Naive B cell (primary cell): ENCODE results near the gene TAOK1. TPM values are rescaled to one million over a fixed set of nuclear protein-coding genes. Genes with fewer than 3 reads are reported as not detected.

Experiments used
- ATAC-seq, 2 donors: fragments of 150-1000 bp; cut with Tn5 transposase; 2 replicates each; pipeline ENCODE4 v1.10.0; 2021; ENCODE audit warnings: low read depth in 2 of 2, mild to moderate bottlenecking in 2 of 2, moderate library complexity in 2 of 2
- DNase-seq: peaks from one replicate; pipeline ENCODE4 v3.0.0; 2022
- H3K27ac Mint-ChIP-seq, 6 donors: one replicate each; pipeline ENCODE4 v1.8.0; 2020 to 2022; ENCODE audit warnings: mild to moderate bottlenecking in 6 of 6, mixed read lengths in 6 of 6, moderate library complexity in 5 of 6, inconsistent platforms in 2 of 6
- H3K27me3 Mint-ChIP-seq, 3 donors: one replicate each; pipeline ENCODE4 v1.8.0; 2021 to 2022; ENCODE audit warnings: mixed read lengths in 3 of 3, mild to moderate bottlenecking in 1 of 3
- H3K36me3 Mint-ChIP-seq, 2 donors: one replicate each; pipeline ENCODE4 v1.8.0; 2020 to 2022; ENCODE audit warnings: mixed read lengths in 2 of 2, inconsistent platforms in 1 of 2, mild to moderate bottlenecking in 1 of 2
- H3K4me1 Mint-ChIP-seq, 3 donors: one replicate each; pipeline ENCODE4 v1.8.0; 2020 to 2022; ENCODE audit warnings: mixed read lengths in 3 of 3, inconsistent platforms in 1 of 3, mild to moderate bottlenecking in 1 of 3, moderate library complexity in 1 of 3
- H3K4me3 Mint-ChIP-seq, 8 donors: one replicate each; pipeline ENCODE4 v1.8.0; 2020 to 2022; ENCODE audit warnings: mild to moderate bottlenecking in 8 of 8, mixed read lengths in 8 of 8, moderate library complexity in 8 of 8, inconsistent platforms in 2 of 8
- H3K9me3 Mint-ChIP-seq, 7 donors: one replicate each; pipeline ENCODE4 v1.8.0; 2020 to 2022; ENCODE audit warnings: mixed read lengths in 7 of 7, mild to moderate bottlenecking in 5 of 7, inconsistent platforms in 2 of 7, moderate library complexity in 1 of 7
- polyA plus RNA-seq, 6 donors: library from polyadenylated mRNA; unstranded; fragments of 300-500 nt; fragmentation: Illumina TruSeq; gene quantifications; one replicate each; pipeline ENCODE4 v1.2.3, GENCODE V29; 2021; ENCODE audit warnings: low read depth in 6 of 6

Gene TAOK1
- polyA plus RNA-seq, 6 donors from 2014 or later: 0.06 to 6.9 (median 3.8) TPM

DNA sequence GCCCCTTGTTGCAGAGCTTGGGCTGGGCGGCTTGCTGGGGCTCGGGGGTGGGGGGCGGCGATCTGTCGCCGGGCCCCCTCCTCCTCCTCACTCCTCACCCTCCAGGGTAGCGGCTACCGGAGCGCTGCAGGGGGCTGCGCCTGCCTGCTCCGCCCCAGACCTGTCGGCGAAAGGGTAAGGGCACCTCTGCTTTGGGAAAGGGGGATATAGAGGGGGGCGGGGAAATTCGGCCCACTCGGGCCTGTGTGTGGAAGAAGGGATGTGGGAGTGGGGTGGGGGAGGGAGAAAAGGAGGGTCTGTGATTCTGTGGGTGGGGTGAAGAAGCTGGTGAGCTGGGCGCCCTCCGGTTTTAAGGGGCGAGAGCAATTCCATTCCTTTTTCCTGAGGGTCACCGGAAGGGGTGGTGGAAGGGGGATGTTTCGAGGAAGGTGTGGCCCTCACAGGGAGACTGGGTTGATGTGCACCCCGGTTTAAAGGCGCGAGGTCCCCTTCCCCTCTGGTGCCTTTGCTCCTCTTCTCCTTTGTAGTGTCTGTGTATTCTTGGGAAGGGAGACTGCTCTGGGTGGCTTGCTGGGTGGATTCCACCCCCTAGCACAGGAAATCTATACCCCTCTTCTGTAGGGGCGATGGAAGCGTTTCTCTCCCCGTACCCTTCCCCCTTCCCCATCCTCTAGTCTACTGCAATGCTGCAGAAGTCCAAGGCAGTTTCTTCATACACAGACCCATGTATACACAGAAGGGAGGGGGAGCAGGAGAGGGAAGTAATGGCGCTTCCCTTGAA is 878 bp downstream of the TAOK1 start:
- no peak for DNase-seq
- Mint-ChIP-seq H3K9me3 (no peaks in the 10 kb centered on the region), H3K36me3 (no peaks in the 10 kb centered on the region), H3K27ac (peak overlapping the region; percentile 91 to 97 (median 96)), H3K4me1 (peaks cover 28 to 50% (median 46%) of the 10 kb centered on the region in 3 donors), H3K4me3 (peak overlapping the region; percentile 88 to 99 (median 95)), H3K27me3 (no peaks in the 10 kb centered on the region)
- no peak for ATAC-seq

DNA sequence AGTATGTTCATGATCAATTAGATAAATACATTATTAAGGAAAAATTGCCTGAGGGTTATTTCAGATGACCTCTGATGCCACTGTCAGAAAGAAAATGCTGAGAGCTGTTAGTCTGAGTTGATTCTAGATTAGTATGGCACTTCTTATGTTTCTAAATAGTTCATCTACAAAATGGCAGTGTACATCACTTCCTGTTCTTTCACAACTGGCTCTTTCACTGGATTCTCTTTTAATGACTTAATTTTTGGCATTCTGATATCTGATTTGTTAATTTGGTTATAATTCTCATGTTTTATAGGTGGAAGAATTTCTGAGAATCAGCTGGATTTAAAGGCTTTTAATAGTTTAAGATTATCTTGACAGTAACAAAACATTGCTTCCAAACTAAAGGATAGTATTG is 3.3 kb downstream of the TAOK1 start:
- no peaks in the 10 kb centered on the region for H3K36me3 Mint-ChIP-seq
- DNase-seq (no peak), ATAC-seq (no peak)
- no peaks in the 10 kb centered on the region for H3K9me3 Mint-ChIP-seq
- no peaks in the 10 kb centered on the region for H3K27me3 Mint-ChIP-seq
- peaks cover 28 to 60% (median 55%) of the 10 kb centered on the region in 3 donors for H3K4me1 Mint-ChIP-seq
- H3K27ac Mint-ChIP-seq: peak overlapping the region in 1 of 6 donors; percentile 13
- H3K4me3 Mint-ChIP-seq: peak overlapping the region in 3 of 8 donors; percentile 24 to 91 (median 66)

DNA sequence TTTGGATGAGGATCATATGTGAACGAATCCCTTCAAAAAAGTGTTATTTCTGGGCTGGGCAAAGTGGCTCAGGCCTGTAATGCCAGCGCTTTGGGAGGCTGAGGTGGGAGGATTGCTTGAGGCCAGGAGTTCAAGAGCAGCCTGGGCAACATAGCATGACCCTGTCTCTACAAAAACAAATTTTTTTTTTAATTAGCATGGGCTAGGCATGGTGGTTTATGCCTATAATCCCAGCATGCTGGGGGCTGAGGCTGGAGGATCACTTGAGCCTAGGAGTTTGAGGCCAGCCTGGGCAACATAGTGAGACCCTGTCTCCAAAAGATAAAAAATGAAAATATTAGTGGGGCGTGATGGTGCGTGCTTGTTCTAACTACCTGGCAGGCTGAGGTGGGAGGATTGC is 4.6 kb downstream of the TAOK1 start:
- no peaks in the 10 kb centered on the region for H3K9me3 Mint-ChIP-seq
- H3K27me3 Mint-ChIP-seq: no peaks in the 10 kb centered on the region
- peak overlapping the region in 2 of 6 donors; percentile 7 to 39 for H3K27ac Mint-ChIP-seq
- H3K36me3 Mint-ChIP-seq: no peaks in the 10 kb centered on the region
- no peak for ATAC-seq
- H3K4me3 Mint-ChIP-seq: peak overlapping the region in 1 of 8 donors; percentile 64
- H3K4me1 Mint-ChIP-seq: peaks cover 25 to 55% (median 54%) of the 10 kb centered on the region in 3 donors
- DNase-seq: no peak

DNA sequence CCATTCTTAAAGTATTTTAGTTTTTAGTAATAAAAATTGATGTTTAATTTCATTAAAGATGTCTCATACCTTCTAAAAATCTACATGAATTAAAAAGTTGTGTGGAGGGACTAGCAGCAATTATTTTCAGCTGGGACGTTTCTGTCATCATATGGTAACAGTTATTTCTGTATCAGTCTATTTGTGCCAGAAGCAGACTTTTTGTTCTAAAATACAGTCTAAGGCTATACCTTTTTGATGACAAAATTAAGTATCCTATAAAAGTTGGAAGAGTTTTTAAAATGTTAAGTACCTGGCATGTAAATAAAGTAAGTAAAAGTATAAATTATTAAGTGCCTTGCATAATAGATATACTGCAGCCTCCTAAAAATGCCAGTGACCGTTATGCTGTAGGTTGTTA is 5.9 kb downstream of the TAOK1 start:
- no peak for DNase-seq
- H3K27me3 Mint-ChIP-seq: no peaks in the 10 kb centered on the region
- peaks cover 5 to 6% of the 10 kb centered on the region in 2 donors for H3K36me3 Mint-ChIP-seq
- ATAC-seq: no peak
- no peaks in the 10 kb centered on the region for H3K9me3 Mint-ChIP-seq
- no peak overlapping the region for H3K4me3 Mint-ChIP-seq
- H3K27ac Mint-ChIP-seq: no peak overlapping the region
- H3K4me1 Mint-ChIP-seq: peaks cover 24 to 56% (median 51%) of the 10 kb centered on the region in 3 donors

DNA sequence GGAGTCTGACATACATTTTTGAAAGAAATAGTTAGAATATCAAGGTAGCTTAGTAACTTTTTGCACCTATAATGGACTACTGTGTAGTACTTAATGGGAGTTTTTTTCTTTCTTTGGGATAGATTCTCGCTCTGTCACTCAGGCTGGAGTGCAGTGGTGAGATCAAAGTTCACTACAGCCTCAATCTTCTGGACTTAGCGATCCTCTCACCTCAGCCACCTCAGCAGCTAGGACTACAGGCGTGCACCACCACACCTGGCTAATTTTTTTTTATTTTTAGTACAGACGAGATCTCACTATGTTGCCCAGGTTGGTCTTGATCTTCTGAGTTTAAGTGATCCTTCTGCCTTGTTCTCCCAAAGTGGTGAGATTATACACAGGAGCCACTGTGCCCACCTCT is 9.5 kb downstream of the TAOK1 start:
- Mint-ChIP-seq H3K4me1 (peaks cover 16 to 42% (median 32%) of the 10 kb centered on the region in 3 donors), H3K27me3 (no peaks in the 10 kb centered on the region), H3K36me3 (peaks cover 9 to 13% of the 10 kb centered on the region in 2 donors), H3K27ac (no peak overlapping the region), H3K9me3 (no peaks in the 10 kb centered on the region), H3K4me3 (no peak overlapping the region)
- DNase-seq (no peak), ATAC-seq (no peak)

DNA sequence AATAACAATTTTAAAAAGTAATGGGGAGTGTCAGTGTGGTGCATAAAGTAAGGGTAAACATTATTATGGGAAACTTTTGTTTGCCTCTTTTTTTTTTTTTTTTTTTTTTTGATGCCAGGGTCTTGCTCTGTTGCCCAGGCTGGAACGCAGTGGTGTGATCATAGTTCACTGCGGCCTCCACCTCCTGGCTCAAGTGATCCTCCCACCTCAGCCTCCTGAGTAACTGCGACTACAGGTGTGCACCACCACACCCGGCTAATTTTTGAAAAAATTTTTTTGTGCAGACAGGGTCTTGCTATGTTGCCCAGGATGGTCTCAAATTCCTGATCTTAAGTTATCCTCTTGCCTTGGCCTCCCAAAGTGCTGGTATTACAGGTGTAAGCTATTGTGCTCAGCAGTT is 10.7 kb downstream of the TAOK1 start:
- Mint-ChIP-seq H3K4me3 (no peak overlapping the region), H3K27me3 (no peaks in the 10 kb centered on the region), H3K9me3 (no peaks in the 10 kb centered on the region), H3K27ac (peak overlapping the region in 1 of 6 donors; percentile 43), H3K36me3 (peaks cover 9 to 13% of the 10 kb centered on the region in 2 donors), H3K4me1 (peaks cover 16 to 37% (median 25%) of the 10 kb centered on the region in 3 donors)
- no peak for DNase-seq
- ATAC-seq: no peak

DNA sequence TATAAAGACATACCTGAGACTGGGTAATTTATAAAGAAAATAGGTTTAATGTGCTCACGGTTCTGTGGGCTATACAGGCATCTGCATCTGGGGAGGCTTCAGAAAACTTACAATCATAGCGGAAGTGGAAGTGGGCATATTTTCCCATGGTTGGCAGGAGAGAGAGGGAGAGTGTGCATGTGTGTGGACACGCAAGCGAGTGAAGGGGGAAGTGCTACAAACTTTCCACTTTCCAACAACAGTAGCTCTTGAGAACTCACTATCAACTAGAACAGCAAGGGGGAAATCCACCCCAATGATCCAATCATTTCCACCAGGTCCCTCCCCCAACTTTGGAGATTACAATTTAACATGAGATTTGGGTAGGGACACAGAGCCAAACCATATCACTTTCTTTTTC is 11.1 kb downstream of the TAOK1 start:
- ATAC-seq (no peak), DNase-seq (no peak)
- Mint-ChIP-seq H3K27ac (peak overlapping the region in 2 of 6 donors; percentile 31 to 73), H3K4me3 (no peak overlapping the region), H3K27me3 (no peaks in the 10 kb centered on the region), H3K36me3 (peaks cover 9 to 13% of the 10 kb centered on the region in 2 donors), H3K9me3 (no peaks in the 10 kb centered on the region), H3K4me1 (peaks cover 16 to 37% (median 25%) of the 10 kb centered on the region in 3 donors)

DNA sequence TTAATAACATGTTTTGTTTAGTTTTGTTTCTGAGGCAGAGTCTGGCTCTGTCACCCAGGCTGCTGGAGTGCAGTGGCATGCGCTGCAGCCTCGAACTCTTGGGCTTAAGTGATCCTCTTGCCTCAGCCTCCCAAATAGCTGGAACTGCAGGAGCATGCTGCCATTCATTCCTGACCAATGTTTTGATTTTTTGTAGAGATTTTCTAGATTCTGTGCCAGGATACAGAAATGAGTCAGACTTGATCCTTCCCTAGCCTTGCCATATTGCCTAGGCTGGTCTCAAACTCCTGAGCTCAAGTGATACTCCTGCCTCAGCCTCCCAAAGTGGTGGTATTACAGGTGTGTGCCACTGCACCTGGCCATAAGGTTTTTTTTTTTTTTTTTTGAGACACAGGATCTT is 17.7 kb downstream of the TAOK1 start:
- ATAC-seq (no peak), DNase-seq (no peak)
- H3K9me3 Mint-ChIP-seq: no peaks in the 10 kb centered on the region
- peaks cover 22 to 31% (median 24%) of the 10 kb centered on the region in 3 donors for H3K4me1 Mint-ChIP-seq
- no peaks in the 10 kb centered on the region for H3K27me3 Mint-ChIP-seq
- peak overlapping the region in 1 of 8 donors; percentile 60 for H3K4me3 Mint-ChIP-seq
- peak overlapping the region in 2 of 6 donors; percentile 78 to 86 for H3K27ac Mint-ChIP-seq
- peaks cover 8 to 9% of the 10 kb centered on the region in 2 donors for H3K36me3 Mint-ChIP-seq

DNA sequence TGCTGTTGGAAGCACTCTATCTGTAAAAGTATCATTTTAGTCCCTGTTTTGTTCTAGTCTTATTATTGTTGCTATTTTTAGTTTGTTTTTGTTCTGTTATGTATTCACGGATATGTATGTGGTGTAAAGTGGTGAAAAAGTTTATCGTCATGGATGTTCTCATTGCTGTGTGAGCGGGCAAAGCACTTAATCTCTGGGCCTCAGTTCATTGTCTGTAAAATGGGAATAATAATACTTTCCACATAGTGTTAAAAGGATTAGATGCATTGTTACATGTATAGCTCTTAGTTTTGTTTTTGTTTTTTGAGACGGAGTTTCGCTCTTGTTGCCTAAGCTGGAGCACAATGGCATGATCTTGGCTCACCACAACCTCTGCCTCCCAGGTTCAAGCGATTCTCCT is 19.8 kb downstream of the TAOK1 start:
- peaks cover 16 to 27% (median 24%) of the 10 kb centered on the region in 3 donors for H3K4me1 Mint-ChIP-seq
- H3K27me3 Mint-ChIP-seq: no peaks in the 10 kb centered on the region
- H3K9me3 Mint-ChIP-seq: no peaks in the 10 kb centered on the region
- H3K27ac Mint-ChIP-seq: peak overlapping the region in 1 of 6 donors; percentile 6
- H3K4me3 Mint-ChIP-seq: no peak overlapping the region
- no peak for ATAC-seq
- H3K36me3 Mint-ChIP-seq: peaks cover 8 to 9% of the 10 kb centered on the region in 2 donors
- no peak for DNase-seq

DNA sequence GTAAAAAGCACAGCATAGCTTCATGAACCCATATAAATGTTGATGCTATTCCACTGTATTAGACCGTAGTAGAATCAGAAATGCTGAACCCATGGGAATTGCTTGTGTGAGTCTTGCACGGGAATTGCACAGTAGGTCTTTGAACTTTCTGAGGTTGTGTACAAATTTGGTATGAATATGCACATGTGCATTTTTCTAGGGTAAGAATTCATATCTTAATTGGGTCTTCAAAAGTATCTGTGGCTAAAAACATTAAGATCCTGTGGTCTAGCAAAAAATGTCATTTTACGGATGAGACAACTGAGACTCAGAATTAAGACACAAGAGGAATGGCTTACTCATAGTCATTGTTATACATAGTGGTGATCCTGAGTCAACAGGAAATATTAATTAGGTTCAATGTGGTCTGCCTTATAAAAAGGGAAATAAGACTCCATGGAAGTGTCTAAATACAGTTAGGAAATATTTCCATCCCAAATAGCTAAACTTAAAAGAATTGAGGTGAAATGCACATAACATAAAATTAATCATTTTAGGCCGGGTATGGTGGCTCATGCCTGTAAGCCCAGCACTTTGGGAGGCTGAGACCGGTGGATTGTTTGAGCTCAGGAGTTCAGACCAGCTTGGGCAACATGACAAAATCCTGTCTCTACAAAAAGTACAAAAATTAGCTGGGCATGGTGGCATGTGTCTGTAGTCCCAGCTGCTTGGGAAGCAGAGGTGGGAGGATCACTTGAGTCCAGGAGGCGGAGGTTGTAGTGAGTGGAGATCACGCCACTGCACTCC is 22.8 kb downstream of the TAOK1 start:
- DNase-seq (no peak), ATAC-seq (no peak)
- no peak overlapping the region for H3K4me3 Mint-ChIP-seq
- peak overlapping the region in 3 of 6 donors; percentile 10 to 46 (median 42) for H3K27ac Mint-ChIP-seq
- H3K9me3 Mint-ChIP-seq: no peaks in the 10 kb centered on the region
- peaks cover 18 to 21% (median 21%) of the 10 kb centered on the region in 3 donors for H3K4me1 Mint-ChIP-seq
- peaks cover 5 to 9% of the 10 kb centered on the region in 2 donors for H3K36me3 Mint-ChIP-seq
- no peaks in the 10 kb centered on the region for H3K27me3 Mint-ChIP-seq

DNA sequence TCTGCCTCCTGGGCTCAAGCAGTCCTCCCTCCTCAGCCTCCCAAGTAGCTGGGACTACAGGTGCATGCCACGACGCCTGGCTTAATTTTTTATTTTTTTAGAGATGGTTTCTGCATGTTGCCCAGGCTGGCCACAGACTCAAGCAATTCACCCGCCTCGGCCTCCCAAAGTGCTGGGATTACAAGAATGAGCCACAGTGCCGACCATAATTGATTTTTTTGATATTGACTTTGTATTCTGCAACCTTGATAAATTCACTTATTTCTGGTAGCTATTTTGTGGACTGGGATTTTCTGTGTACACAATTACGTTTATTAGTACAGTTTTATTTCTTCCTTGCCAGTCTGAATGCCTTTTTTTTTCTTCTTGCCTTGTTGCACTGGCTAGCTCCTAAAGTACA is 30.0 kb downstream of the TAOK1 start:
- Mint-ChIP-seq H3K9me3 (no peaks in the 10 kb centered on the region), H3K27me3 (no peaks in the 10 kb centered on the region), H3K36me3 (no peaks in the 10 kb centered on the region), H3K4me3 (no peak overlapping the region), H3K27ac (peak overlapping the region in 3 of 6 donors; percentile 28 to 76 (median 42)), H3K4me1 (peaks cover 0 to 17% (median 8%) of the 10 kb centered on the region in 3 donors)
- DNase-seq: no peak
- ATAC-seq: no peak

DNA sequence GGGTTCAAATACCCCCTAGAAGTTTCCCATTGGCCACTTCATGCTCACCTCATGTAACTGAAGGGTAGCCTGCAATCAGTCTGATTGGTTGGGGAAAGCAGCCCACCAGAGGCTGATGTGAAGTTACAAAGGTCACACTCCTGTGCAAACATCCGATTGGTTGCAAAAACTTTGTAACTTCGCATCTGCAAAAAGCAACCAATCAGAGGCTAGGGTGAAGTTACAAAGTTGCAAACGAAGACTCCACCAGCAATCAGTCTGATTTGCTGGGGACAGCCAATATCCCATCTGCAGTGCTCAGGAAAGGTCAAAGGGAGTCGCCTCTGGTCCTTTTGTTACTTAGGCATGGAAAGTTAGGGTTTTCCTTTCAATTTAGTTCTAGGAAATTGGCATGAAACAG is 40.1 kb downstream of the TAOK1 start:
- no peak for DNase-seq
- Mint-ChIP-seq H3K4me1 (peaks cover 31 to 40% (median 33%) of the 10 kb centered on the region in 3 donors), H3K4me3 (no peak overlapping the region)

DNA sequence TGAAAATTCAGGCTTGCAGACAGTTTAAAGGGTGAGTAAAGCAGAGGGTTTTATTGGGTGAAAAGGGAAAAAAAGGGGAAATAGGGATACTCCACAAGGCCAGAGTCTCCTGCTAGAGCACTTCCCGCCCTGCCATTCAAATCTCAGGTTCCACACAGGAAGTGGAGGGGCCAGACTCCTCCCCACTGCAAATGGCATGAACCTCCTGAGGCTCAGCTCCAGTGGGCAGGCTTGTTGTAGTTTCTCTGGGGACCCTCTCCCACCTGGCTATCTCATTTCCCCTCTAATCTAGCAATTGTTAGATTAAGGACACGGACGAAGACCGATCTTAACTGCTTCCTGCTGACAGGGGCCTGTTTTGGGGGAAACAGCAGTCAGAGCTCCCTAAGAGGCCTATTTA is 43.4 kb downstream of the TAOK1 start:
- DNase-seq: no peak
- H3K9me3 Mint-ChIP-seq: peaks cover 0 to 1% (median 0%) of the 10 kb centered on the region in 7 donors
- no peaks in the 10 kb centered on the region for H3K36me3 Mint-ChIP-seq
- peak overlapping the region in 2 of 8 donors; percentile 12 to 26 for H3K4me3 Mint-ChIP-seq
- H3K27me3 Mint-ChIP-seq: no peaks in the 10 kb centered on the region
- peak overlapping the region in 5 of 6 donors; percentile 7 to 86 (median 82) for H3K27ac Mint-ChIP-seq
- peak; percentile 41 to 42 for ATAC-seq
- H3K4me1 Mint-ChIP-seq: peaks cover 17 to 32% (median 27%) of the 10 kb centered on the region in 3 donors

More for the DNA sequence above, 40.1 kb downstream of the TAOK1 start:
- Mint-ChIP-seq H3K27ac (no peak overlapping the region), H3K36me3 (no peaks in the 10 kb centered on the region), H3K9me3 (peaks cover 0 to 1% (median 0%) of the 10 kb centered on the region in 7 donors), H3K27me3 (no peaks in the 10 kb centered on the region)
- no peak for ATAC-seq
